T follicular helper cell (primary cell): ENCODE results near the gene CYTH1.

ENCODE experiments used
- DNase-seq: peaks from one replicate; pipeline ENCODE4 v3.0.0-alpha.2; 2020; ENCODE audit warnings: low read depth

CYTH1 gene

GRCh38 chr17:78669975-78670518 lies 112.0 kb downstream of the CYTH1 start:
- no peak for DNase-seq

GRCh38 chr17:78669256-78669974 lies 112.7 kb downstream of the CYTH1 start:
- no peak for DNase-seq

GRCh38 chr17:78668847-78669246 lies 113.2 kb downstream of the CYTH1 start:
- no peak for DNase-seq

- no peak for DNase-seq
Observed at GRCh38 chr17:78667741-78668640, 114.1 kb downstream of the CYTH1 start.

GRCh38 chr17:78667091-78667490 lies 115.0 kb downstream of the CYTH1 start:
- no peak for DNase-seq

- DNase-seq = peak; percentile 40
Observed at GRCh38 chr17:78665952-78666920, 115.8 kb downstream of the CYTH1 start.

- DNase-seq = no peak
Observed at GRCh38 chr17:78665387-78665951, 116.6 kb downstream of the CYTH1 start.

- DNase-seq = no peak
Observed at GRCh38 chr17:78664476-78665386, 117.3 kb downstream of the CYTH1 start.

- no peak for DNase-seq
Observed at GRCh38 chr17:78661093-78661770, 120.8 kb downstream of the CYTH1 start.

- no peak for DNase-seq
Observed at GRCh38 chr17:78659546-78659945, 122.5 kb downstream of the CYTH1 start.

- no peak for DNase-seq
Observed at GRCh38 chr17:78658281-78658785, 123.7 kb downstream of the CYTH1 start.

- no peak for DNase-seq
Observed at GRCh38 chr17:78655251-78655940, 126.7 kb downstream of the CYTH1 start.

- no peak for DNase-seq
Observed at GRCh38 chr17:78654325-78654724, 127.7 kb downstream of the CYTH1 start.

GRCh38 chr17:78653382-78653781 lies 128.7 kb downstream of the CYTH1 start:
- no peak for DNase-seq

- no peak for DNase-seq
Observed at GRCh38 chr17:78652913-78653312, 129.2 kb downstream of the CYTH1 start.

GRCh38 chr17:78652024-78652423 lies 130.0 kb downstream of the CYTH1 start:
- DNase-seq = no peak

- no peak for DNase-seq
Observed at GRCh38 chr17:78651554-78651953, 130.5 kb downstream of the CYTH1 start.

- DNase-seq = no peak
Observed at GRCh38 chr17:78650093-78650715, 131.9 kb downstream of the CYTH1 start.
